ENCODE measurements around the gene CDH10. TPM values are rescaled to one million over a fixed set of nuclear protein-coding genes. Genes with fewer than 3 reads are reported as not detected.

Gene CDH10
- total and polyA plus RNA-seq, 2 donors (not counting 3 experiments of a cell fraction or from before 2014, with no cell fraction given) = 0.07 TPM; not detected in 1

DNA sequence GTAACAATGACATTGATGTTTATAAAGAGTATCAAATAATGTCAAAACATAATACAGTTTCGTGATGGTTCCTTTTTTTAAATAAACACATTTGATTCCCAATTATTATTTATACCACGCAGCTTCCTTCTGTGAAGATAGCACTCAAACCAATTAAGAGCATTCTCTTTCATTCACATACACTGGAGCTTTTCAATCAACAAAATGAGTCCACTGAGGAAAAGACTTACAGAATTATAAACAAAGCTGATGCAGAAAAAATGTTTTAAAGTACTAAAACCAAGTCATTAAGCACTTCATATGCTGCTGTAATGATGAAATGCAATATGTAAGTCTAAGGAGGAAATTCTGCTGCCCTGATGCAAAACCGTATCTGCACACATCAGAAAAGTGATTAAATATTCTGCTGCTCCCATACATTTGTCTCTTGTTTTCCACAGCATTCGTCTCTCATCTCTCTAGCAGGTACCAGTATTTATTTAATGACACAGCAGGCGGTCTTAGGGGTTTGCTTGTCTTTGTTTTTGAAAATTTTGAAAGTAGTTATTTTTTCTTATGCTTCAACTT is 147.1 kb downstream of the CDH10 start:
- FAIRE-seq = no peak
- no peaks in the 10 kb centered on the region for H3K9me1 ChIP-seq (replicated peaks; ENCODE audit: control insufficient read depth, extremely low read depth, insufficient read depth, low read length)
- H2AFZ ChIP-seq (ENCODE audit: low read depth, low read length) = no peak overlapping the region
- H3K9me3 ChIP-seq (replicated peaks; ENCODE audit: control insufficient read depth, insufficient read depth, low read length) = peaks cover 2% of the 10 kb centered on the region
- dilution Hi-C loops (cut with MboI; ENCODE audit: extremely low pct_ligation_motif_present, low sequenced_read_pairs) = no loop called here
- H3K9ac ChIP-seq (replicated peaks; ENCODE audit: extremely low read depth, insufficient read depth, low read length) = no peak overlapping the region
- no peaks in the 10 kb centered on the region for H3K36me3 ChIP-seq (ENCODE audit: control insufficient read depth in 2 of 2, extremely low read depth in 1 of 2, insufficient read depth in 2 of 2, low read length in 2 of 2)
- H3K4me3 ChIP-seq (replicated peaks in 1 of 3; ENCODE audit: insufficient read depth in 1 of 3, low read depth in 1 of 3, low read length in 3 of 3) = no peak overlapping the region
- TF ChIP-seq, protein P1, sequence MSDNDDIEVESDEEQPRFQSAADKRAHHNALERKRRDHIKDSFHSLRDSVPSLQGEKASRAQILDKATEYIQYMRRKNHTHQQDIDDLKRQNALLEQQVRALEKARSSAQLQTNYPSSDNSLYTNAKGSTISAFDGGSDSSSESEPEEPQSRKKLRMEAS (IDR thresholded peaks at IDR 0.05; ENCODE audit: insufficient read depth, insufficient read length) = no peak
- TF ChIP-seq FOS (IDR thresholded peaks at IDR 0.05; ENCODE audit: borderline replicate concordance, insufficient read depth, low read length) (no peak), JUN (IDR thresholded peaks at IDR 0.05; ENCODE audit: borderline replicate concordance, insufficient read depth, insufficient read length, low read depth) (no peak), POLR2AphosphoS5 (IDR thresholded peaks at IDR 0.05; ENCODE audit: insufficient read depth, low read depth, low read length) (no peak), MYC (IDR thresholded peaks at IDR 0.05; ENCODE audit: low read depth, low read length) (no peak), EZH2 (IDR thresholded peaks at IDR 0.05; ENCODE audit: borderline replicate concordance, low read depth, low read length, severe bottlenecking) (no peak), POLR2A (IDR thresholded peaks at IDR 0.05; ENCODE audit: low read depth, low read length) (no peak)
- TF ChIP-seq, protein P2, sequence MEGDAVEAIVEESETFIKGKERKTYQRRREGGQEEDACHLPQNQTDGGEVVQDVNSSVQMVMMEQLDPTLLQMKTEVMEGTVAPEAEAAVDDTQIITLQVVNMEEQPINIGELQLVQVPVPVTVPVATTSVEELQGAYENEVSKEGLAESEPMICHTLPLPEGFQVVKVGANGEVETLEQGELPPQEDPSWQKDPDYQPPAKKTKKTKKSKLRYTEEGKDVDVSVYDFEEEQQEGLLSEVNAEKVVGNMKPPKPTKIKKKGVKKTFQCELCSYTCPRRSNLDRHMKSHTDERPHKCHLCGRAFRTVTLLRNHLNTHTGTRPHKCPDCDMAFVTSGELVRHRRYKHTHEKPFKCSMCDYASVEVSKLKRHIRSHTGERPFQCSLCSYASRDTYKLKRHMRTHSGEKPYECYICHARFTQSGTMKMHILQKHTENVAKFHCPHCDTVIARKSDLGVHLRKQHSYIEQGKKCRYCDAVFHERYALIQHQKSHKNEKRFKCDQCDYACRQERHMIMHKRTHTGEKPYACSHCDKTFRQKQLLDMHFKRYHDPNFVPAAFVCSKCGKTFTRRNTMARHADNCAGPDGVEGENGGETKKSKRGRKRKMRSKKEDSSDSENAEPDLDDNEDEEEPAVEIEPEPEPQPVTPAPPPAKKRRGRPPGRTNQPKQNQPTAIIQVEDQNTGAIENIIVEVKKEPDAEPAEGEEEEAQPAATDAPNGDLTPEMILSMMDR (IDR thresholded peaks at IDR 0.05; ENCODE audit: extremely low read depth in 1 of 2, insufficient read depth in 1 of 2, low read depth in 1 of 2, low read length in 2 of 2) = no peak
- H3K4me1 ChIP-seq (ENCODE audit: control insufficient read depth, extremely low read depth, insufficient read depth, low read length) = no peaks in the 10 kb centered on the region
- H3K4me2 ChIP-seq (ENCODE audit: insufficient read depth, low read length) = no peak overlapping the region
- CTCF ChIA-PET = no interaction called here
- H3K27me3 ChIP-seq (ENCODE audit: control insufficient read depth in 2 of 2, insufficient read depth in 2 of 2, low read length in 2 of 2) = no peaks in the 10 kb centered on the region
- POLR2A ChIA-PET = no interaction called here
- BruUV-seq (replicated peaks) = no TSS peak
- intact Hi-C loops (cut with micrococcal nuclease) = no loop called here
- H4K20me1 ChIP-seq (replicated peaks; ENCODE audit: control insufficient read depth, extremely low read depth, insufficient read depth, low read length) = no peaks in the 10 kb centered on the region
- no peak for DNase-seq (ENCODE audit: low read depth, low spot score)
- H3K79me2 ChIP-seq (ENCODE audit: control insufficient read depth, insufficient read depth, low read length) = no peaks in the 10 kb centered on the region
- H3K27ac ChIP-seq (ENCODE audit: insufficient read depth, low read depth, low read length) = no peak overlapping the region
